Bronchial smooth muscle cell (primary cell): ENCODE results near the gene OR1K1. TPM values are rescaled to one million over a fixed set of nuclear protein-coding genes. Genes with fewer than 3 reads are reported as not detected.

ENCODE experiments used
- total RNA-seq: library from RNA; depleted of rRNA; stranded (reverse); fragments of >200 nt; gene quantifications from 2 replicates; pipeline ENCODE4 v1.2.1, GENCODE V29; 2014

The OR1K1 gene, protein sequence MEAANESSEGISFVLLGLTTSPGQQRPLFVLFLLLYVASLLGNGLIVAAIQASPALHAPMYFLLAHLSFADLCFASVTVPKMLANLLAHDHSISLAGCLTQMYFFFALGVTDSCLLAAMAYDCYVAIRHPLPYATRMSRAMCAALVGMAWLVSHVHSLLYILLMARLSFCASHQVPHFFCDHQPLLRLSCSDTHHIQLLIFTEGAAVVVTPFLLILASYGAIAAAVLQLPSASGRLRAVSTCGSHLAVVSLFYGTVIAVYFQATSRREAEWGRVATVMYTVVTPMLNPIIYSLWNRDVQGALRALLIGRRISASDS
- total RNA-seq = not detected in 2 replicates

GRCh38 chr9:122800066-122801060 is at the start of gene OR1K1:
OR1K1 (plus strand) TSS chr9:122800123; CDS start chr9:122800123, 0 bp downstream.

GRCh38 chr9:122788831-122789230 is 11.1 kb upstream of the OR1K1 start, which contains the start of gene OR5C1:
OR5C1 (plus strand) TSS chr9:122788933; CDS start chr9:122788933, 0 bp downstream.

Other genes starting within 250 kb of the OR1K1 start
- not detected in 2 replicates for gene OR1N2, start 247.0 kb upstream of the OR1K1 start, total RNA-seq
- gene OR1L8, start 216.7 kb upstream of the OR1K1 start, total RNA-seq = under 0.01 TPM in 1 of 2 replicates, not detected in the other
- gene OR1Q1, start 185.4 kb upstream of the OR1K1 start, total RNA-seq = not detected in 2 replicates
- 0.17 TPM in 1 of 2 replicates, not detected in the other for gene OR1B1, start 142.5 kb upstream of the OR1K1 start, total RNA-seq
- not detected in 2 replicates for gene OR1L1, start 138.4 kb upstream of the OR1K1 start, total RNA-seq
- not detected in 2 replicates for gene OR1L3, start 125.0 kb upstream of the OR1K1 start, total RNA-seq
- gene OR1L4, start 76.1 kb upstream of the OR1K1 start, total RNA-seq = not detected in 2 replicates
- gene OR1L6, start 57.8 kb upstream of the OR1K1 start, total RNA-seq = not detected in 2 replicates
- gene OR5C1, start 11.2 kb upstream of the OR1K1 start, total RNA-seq = not detected in 2 replicates
- gene PDCL, start 28.5 kb downstream of the OR1K1 start, total RNA-seq = 37.7 and 55.8 TPM in 2 replicates
- gene RC3H2, start 105.2 kb downstream of the OR1K1 start, total RNA-seq = 21.9 and 25.7 TPM in 2 replicates
- gene ZBTB6, start 113.2 kb downstream of the OR1K1 start, total RNA-seq = 8.2 and 12.6 TPM in 2 replicates
- gene ZBTB26, start 131.4 kb downstream of the OR1K1 start, total RNA-seq = 2.1 and 2.5 TPM in 2 replicates
- 36.6 and 37.7 TPM in 2 replicates for gene RABGAP1, start 140.9 kb downstream of the OR1K1 start, total RNA-seq
- gene GPR21, start 233.5 kb downstream of the OR1K1 start, total RNA-seq = 0.69 and 1.1 TPM in 2 replicates